ENCODE data around the gene FBN1. TPM values are rescaled to one million over a fixed set of nuclear protein-coding genes. Genes with fewer than 3 reads are reported as not detected.
A peak's percentile ranks its signal among the peaks of the same experiment; 100 is the strongest.

Gene FBN1
- 10 to 100 TPM; 13.0 to 28.0 (median 20.9) TPM for total RNA-seq

DNA sequence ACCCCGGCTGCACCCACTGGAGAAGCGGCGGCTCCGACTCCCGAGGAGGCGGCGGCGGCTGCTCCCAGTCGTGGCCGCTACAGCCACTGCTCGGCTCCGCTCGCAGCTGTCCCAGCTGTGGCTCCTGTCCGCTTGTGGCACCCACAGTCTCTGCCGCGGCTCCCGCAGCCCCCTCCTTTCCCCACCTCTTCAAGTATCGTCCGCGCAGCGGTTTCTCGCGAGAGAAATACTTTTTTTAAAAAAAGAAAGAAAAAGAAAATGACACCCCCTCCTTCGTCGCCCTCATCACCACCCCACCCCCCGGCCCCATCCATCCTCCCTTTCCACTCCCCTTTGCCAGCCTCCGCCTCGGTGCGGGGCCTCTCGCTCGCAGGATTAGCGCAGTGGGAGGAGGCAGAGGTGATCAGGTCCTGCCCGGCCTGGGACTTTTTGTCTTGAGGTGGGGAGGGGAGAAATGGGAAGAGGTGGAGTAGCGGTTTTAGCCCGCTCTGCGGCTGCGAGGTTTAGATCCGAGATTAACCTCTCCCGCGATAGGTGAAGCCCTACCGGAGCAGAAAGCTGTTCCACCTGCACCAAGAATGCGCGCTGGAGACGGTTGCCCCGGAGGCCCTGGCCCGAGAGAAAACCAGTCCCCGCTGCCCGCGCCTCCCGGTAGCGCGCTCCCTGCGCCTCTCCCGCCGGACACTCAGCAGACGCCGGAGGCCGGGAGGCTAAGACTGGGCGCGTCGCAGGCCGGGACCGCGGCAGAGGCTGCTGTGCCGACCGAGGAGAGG is at the start of gene FBN1:
TSS of gene FBN1 (minus strand) at position 152 of the 773 bp plus-strand sequence. CDS start 940 bp downstream, outside the sequence.
- Histone ChIP-seq H3K4me3 (peak within 1 kb of the TSS; percentile 64 to 74 (median 68)), H3K4me1 (no peaks in the 10 kb centered on the region)
- ATAC-seq: peak; percentile 58

DNA sequence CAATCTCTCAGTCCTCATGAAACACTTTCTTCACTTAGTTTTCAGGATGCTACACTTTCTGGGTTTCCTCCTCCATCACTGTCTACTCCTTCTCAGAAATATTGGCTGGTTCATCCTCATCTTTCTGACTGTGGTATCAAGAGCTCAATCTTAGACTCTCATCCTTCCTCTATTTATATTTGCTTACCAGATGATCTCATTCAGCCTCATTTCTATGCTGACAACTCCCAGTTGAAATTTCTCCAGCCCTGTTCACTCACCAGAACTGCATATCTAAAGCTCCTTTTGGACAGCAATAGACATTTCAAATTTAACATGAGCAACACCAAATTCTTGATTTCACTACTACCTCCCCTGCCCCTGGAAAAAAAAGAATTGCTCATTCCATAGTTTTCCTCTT is 48.0 kb upstream of the FBN1 start:
- DNase-seq (no peak), ATAC-seq (no peak)
- in situ Hi-C loops (cut with MboI; ENCODE audit: low sequenced_read_pairs in 4 of 4) (no loop called here), intact Hi-C loops (cut with DNase I; ENCODE audit: low total_unique reads) (no loop called here)
- H3K4me3 ChIP-seq: no peak overlapping the region
- H3K4me1 ChIP-seq: no peaks in the 10 kb centered on the region
- H3K27me3 ChIP-seq: no peaks in the 10 kb centered on the region
- no peaks in the 10 kb centered on the region for H3K9me3 ChIP-seq
- TF ChIP-seq, protein P1, sequence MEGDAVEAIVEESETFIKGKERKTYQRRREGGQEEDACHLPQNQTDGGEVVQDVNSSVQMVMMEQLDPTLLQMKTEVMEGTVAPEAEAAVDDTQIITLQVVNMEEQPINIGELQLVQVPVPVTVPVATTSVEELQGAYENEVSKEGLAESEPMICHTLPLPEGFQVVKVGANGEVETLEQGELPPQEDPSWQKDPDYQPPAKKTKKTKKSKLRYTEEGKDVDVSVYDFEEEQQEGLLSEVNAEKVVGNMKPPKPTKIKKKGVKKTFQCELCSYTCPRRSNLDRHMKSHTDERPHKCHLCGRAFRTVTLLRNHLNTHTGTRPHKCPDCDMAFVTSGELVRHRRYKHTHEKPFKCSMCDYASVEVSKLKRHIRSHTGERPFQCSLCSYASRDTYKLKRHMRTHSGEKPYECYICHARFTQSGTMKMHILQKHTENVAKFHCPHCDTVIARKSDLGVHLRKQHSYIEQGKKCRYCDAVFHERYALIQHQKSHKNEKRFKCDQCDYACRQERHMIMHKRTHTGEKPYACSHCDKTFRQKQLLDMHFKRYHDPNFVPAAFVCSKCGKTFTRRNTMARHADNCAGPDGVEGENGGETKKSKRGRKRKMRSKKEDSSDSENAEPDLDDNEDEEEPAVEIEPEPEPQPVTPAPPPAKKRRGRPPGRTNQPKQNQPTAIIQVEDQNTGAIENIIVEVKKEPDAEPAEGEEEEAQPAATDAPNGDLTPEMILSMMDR (IDR thresholded peaks at IDR 0.05 in 4 of 5, conservative IDR thresholded peaks at IDR 0.05 in 1 of 5): no peak
- no peak for TF ChIP-seq POLR2A (IDR thresholded peaks at IDR 0.05)
- no peaks in the 10 kb centered on the region for H3K36me3 ChIP-seq
- no peak overlapping the region for H3K27ac ChIP-seq

More for the DNA sequence above, at the start of gene FBN1:
- Histone ChIP-seq H3K9me3 (no peaks in the 10 kb centered on the region), H3K27me3 (peaks cover 4 to 22% (median 8%) of the 10 kb centered on the region in 3 donors), H3K27ac (peak within 1 kb of the TSS; percentile 64 to 75 (median 74)), H3K36me3 (no peaks in the 10 kb centered on the region)
- DNase-seq: peak; percentile 33 to 53
- in situ Hi-C loops (cut with MboI; ENCODE audit: low sequenced_read_pairs in 4 of 4): loop anchor here in 2 of 4 donors (25.0 kb wide), 1 partner anchor 283 kb away; no protein-coding TSS in a partner anchor
- TF ChIP-seq, protein P1 (IDR thresholded peaks at IDR 0.05 in 4 of 5, conservative IDR thresholded peaks at IDR 0.05 in 1 of 5): no peak
- peak; percentile 53 to 76 for TF ChIP-seq POLR2A (IDR thresholded peaks at IDR 0.05)
- intact Hi-C loops (cut with DNase I; ENCODE audit: low total_unique reads): loop anchor here (10.0 kb wide), 3 partner anchors 141 to 251 kb away; no protein-coding TSS in a partner anchor

DNA sequence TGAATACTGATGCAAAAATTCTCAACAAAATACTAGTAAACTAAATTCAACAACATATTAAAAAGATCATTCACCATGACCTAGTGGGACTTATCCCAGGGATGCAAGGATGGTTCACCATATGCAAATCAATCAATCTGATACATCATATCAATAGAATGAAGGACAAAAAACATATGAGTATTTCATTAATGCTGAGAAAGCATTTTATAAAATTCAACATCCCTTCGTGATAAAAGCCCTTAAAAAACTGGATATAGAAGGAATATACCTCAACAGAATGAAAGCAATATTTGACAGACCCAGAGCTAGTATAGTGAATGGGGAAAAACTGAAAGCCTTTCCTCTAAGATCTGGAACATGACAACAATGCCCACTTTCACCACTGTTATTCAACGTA is 43.0 kb upstream of the FBN1 start:
- DNase-seq (no peak), ATAC-seq (no peak)
- in situ Hi-C loops (cut with MboI; ENCODE audit: low sequenced_read_pairs in 4 of 4) (no loop called here), intact Hi-C loops (cut with DNase I; ENCODE audit: low total_unique reads) (no loop called here)
- Histone ChIP-seq H3K4me3 (no peak overlapping the region), H3K36me3 (no peaks in the 10 kb centered on the region), H3K27me3 (no peaks in the 10 kb centered on the region), H3K9me3 (no peaks in the 10 kb centered on the region), H3K4me1 (no peaks in the 10 kb centered on the region), H3K27ac (no peak overlapping the region)
- TF ChIP-seq POLR2A (IDR thresholded peaks at IDR 0.05): no peak
- TF ChIP-seq, protein P1 (IDR thresholded peaks at IDR 0.05 in 4 of 5, conservative IDR thresholded peaks at IDR 0.05 in 1 of 5): no peak

DNA sequence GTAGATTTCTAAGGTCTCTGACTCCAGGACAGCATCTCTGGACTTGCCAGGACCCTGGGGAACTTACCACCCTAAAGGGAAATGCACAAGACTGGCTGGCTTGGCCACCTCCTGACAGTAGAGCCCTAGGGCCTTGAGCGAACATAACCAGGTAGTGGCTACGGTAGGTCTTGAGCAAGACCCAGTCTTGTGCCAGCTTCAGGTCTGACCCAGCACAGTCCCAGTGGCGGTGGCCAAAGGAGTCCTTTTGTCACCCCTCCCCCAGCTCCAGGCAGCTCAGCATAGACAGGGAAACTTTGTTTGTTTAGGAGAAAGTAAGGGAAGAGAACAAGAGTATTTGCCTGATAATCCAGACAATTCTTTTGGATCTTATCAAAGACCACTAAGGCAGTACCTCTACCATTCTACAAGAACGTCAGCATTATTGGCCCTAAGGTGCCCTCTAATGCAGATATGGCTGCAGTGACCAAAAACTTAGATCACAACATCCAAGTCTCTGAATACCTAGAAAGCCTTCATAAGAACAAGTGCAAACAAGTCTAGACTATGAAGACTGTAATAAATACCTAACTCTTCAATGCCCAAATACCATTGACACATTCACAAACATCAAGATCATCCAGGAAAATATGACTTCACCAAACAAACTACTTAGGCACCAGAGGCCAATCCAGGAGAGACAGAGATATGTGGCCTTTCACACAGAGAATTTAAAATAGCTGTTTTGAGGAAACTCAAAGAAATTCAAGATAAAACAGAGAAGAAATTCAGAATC is 38.7 kb upstream of the FBN1 start:
- Histone ChIP-seq H3K9me3 (no peaks in the 10 kb centered on the region), H3K4me3 (no peak overlapping the region), H3K4me1 (no peaks in the 10 kb centered on the region), H3K27me3 (no peaks in the 10 kb centered on the region), H3K27ac (no peak overlapping the region), H3K36me3 (no peaks in the 10 kb centered on the region)
- ATAC-seq (no peak), DNase-seq (no peak)
- TF ChIP-seq, protein P1 (IDR thresholded peaks at IDR 0.05 in 4 of 5, conservative IDR thresholded peaks at IDR 0.05 in 1 of 5): no peak
- no peak for TF ChIP-seq POLR2A (IDR thresholded peaks at IDR 0.05)
- intact Hi-C loops (cut with DNase I; ENCODE audit: low total_unique reads): no loop called here
- in situ Hi-C loops (cut with MboI; ENCODE audit: low sequenced_read_pairs in 4 of 4): no loop called here

Measured in gastrocnemius medialis (tissue), 4 donors.